BJ (cell line): ENCODE measurements around the gene SCAMP2. TPM values are rescaled to one million over a fixed set of nuclear protein-coding genes. Genes with fewer than 3 reads are reported as not detected.

Experiments
- CTCF ChIA-PET: fragments of 350-600 bp; formaldehyde crosslinking; extraction: SDS; loops from one replicate; lab custom pipeline; 2021; ENCODE audit warnings: antibody characterized with exemption, inconsistent platforms; lab: Yijun Ruan, JAX
- POLR2A ChIA-PET: fragments of 300-600 bp; sonication (Branson Sonifier 250); formaldehyde crosslinking; extraction: SDS; loops from one replicate; lab custom pipeline; 2021; ENCODE audit warnings: antibody characterized with exemption; lab: Charles Lee
- DNase-seq: peaks from one replicate; pipeline ENCODE4 v3.0.0-alpha.2; 2011; ENCODE audit warnings: low read depth
- H3K27me3 ChIP-seq: 2 replicates; pipeline ENCODE4 v1.6.0; 2011; ENCODE audit warnings: low read length; ENCODE audit not compliant: control insufficient read depth, insufficient read depth
- H3K36me3 ChIP-seq: 2 replicates; pipeline ENCODE4 v1.5.1; 2011; ENCODE audit warnings: low read length; ENCODE audit not compliant: control insufficient read depth, insufficient read depth
- H3K4me3 ChIP-seq: 2 replicates; pipeline ENCODE4 v1.5.1; 2011; ENCODE audit warnings: low read depth, mild to moderate bottlenecking, control low read depth, low read length
- CTCF ChIP-seq: IDR thresholded peaks from 2 replicates; pipeline ENCODE4 v1.5.1; 2011; ENCODE audit warnings: low read depth, mild to moderate bottlenecking, control low read depth, inconsistent platforms, low read length, moderate library complexity; ENCODE audit not compliant: insufficient read depth
- polyA plus RNA-seq: library from polyadenylated mRNA; depleted of rRNA; stranded (reverse); fragments of >200 nt; gene quantifications from 2 replicates; pipeline ENCODE4 v1.2.3, GENCODE V29; 2011

The SCAMP2 gene
- polyA plus RNA-seq, 1 experiment = 192 TPM

DNA sequence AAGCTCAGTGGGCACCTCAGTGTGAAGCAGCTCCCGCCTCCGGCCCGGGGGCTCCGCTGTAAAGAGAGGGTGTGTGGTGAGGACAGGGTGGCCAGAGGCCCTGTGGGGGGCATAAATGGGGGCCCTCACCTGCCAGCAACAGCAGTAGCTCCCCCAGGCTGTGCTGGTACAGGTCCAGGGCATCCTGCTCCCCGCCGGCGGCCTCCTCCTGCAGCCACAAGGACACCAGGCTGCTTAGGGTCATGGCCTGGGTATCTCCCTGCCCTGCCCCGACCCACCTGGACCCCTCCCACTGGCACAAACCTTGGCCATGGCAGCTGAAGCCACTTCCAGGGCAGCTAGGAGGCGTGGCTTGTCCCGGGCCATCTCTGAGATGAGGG, 35.0 kb downstream of the SCAMP2 start:
- TF ChIP-seq CTCF = no peak
- POLR2A ChIA-PET = no interaction called here
- CTCF ChIA-PET = interaction anchor here (0.9 to 2.8 kb wide), 6 partner anchors 12 to 68 kb away, joined by 3 to 14 read pairs (median 4); partner anchors contain the start of genes CPLX3 and CSK
- no peak for DNase-seq
- Histone ChIP-seq H3K36me3 (peaks cover 2% of the 10 kb centered on the region), H3K27me3 (no peaks in the 10 kb centered on the region), H3K4me3 (no peak overlapping the region)

GRCh38 chr15:74837482-74838136, 35.6 kb downstream of the SCAMP2 start:
- no peak overlapping the region for H3K4me3 ChIP-seq
- ChIA-PET CTCF (interaction anchor here (0.9 to 2.8 kb wide), 4 partner anchors 11 to 67 kb away, joined by 4 to 14 read pairs (median 7); partner anchors contain the start of genes CPLX3 and CSK), POLR2A (no interaction called here)
- DNase-seq = no peak
- no peak for TF ChIP-seq CTCF
- H3K27me3 ChIP-seq = no peaks in the 10 kb centered on the region
- H3K36me3 ChIP-seq = peaks cover 2% of the 10 kb centered on the region

DNA sequence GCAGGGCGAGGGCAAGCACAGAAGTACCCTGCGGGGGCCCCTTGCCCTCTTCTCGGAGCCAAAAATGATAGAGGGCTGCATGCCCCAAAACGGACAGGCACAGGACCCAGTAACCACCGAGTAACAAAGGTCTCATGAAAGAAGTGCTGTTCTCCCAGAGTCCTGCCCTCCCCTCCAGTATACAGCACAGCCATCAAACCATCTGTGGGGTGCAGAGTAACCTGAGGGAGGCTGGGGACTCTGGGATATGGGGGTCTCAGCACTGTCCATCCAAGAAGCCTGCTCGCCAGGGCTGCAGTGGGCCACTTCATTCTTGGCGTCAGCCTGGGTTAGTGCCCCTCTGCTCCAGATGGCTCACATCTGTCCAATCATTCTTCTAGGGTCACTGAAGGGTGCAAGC, 36.3 kb downstream of the SCAMP2 start:
- no peak for DNase-seq
- no peak for TF ChIP-seq CTCF
- H3K27me3 ChIP-seq = no peaks in the 10 kb centered on the region
- peaks cover 2% of the 10 kb centered on the region for H3K36me3 ChIP-seq
- ChIA-PET CTCF (interaction anchor here (1.1 to 2.8 kb wide), 2 partner anchors 10 to 203 kb away, joined by 4 to 14 read pairs; partner anchors contain the start of gene CPLX3), POLR2A (no interaction called here)
- H3K4me3 ChIP-seq = no peak overlapping the region

DNA sequence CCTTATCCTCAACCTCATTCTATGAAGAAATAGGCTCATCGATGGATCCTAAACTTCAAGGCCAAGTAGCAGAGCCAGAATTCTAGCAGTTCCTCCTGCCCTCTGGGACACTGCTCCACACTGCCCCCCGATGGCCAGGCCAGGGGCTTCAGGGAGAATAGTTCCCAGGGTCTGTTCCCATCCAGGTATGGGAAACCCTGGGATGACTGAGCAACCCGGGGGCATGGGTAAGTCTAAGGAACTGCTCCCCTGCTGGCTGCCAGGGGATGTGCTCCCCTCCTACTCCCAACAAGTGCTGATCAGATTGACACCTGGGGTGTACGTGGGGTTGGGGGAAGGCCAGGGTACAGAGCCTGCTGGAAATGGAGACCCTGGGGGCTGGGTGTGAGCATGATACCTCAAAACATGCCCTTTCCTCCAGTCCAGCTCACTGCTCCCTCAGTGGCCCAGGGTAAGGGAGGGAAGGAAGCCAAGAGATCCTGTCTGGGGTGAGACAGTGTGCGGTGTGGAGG, 37.8 kb downstream of the SCAMP2 start:
- peak; percentile 86 for TF ChIP-seq CTCF
- CTCF ChIA-PET = interaction anchor here (0.8 to 2.8 kb wide), 9 partner anchors 9 to 202 kb away, joined by 3 to 14 read pairs (median 4); partner anchors contain the start of gene CPLX3
- DNase-seq = no peak
- H3K27me3 ChIP-seq = no peaks in the 10 kb centered on the region
- H3K4me3 ChIP-seq = no peak overlapping the region
- POLR2A ChIA-PET = no interaction called here
- peaks cover 2% of the 10 kb centered on the region for H3K36me3 ChIP-seq

DNA sequence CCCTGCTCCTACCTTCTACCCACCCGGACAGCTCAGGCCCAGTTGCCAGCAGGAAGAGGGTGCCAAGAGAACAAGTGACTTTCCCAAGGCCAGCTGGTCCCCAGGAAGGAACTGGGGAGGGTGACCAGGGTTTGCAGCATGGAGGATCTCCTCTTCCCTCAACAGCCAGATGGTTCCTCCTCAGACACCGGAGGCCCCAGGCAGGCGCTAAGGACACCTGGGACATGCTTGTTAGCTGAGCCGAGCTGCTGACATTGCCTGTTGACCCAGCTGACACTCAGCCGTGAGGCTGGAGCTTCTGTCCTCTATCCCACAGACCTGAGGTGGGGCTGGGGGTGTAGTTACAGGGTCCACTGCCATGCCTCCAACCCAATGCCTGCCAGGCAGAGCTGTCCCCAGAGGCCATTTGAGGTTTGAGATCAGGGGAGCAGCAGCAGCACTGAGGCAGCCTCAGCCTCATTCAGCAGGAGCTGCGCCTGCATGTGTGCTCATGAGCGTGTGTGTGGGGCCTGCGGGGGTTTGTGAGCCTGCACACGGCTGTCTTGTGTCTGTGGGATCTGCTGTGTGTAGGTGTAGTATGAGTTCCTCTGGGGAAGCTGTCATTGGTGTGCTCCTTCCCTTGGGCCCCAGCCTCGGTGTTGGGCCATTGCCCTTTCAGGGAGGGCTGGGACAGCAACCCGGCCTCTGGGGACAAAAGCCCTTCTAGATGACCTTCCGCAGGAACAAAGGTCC, 39.6 kb downstream of the SCAMP2 start:
- POLR2A ChIA-PET = no interaction called here
- DNase-seq = no peak
- TF ChIP-seq CTCF = no peak
- H3K4me3 ChIP-seq = no peak overlapping the region
- H3K27me3 ChIP-seq = no peaks in the 10 kb centered on the region; the same call in 1 of the 2 replicates
- H3K36me3 ChIP-seq = peaks cover 2% of the 10 kb centered on the region
- CTCF ChIA-PET = interaction anchor here (0.5 to 2.5 kb wide), 7 partner anchors 9 to 64 kb away, joined by 3 to 9 read pairs (median 3); no protein-coding TSS in a partner anchor
